ENCODE measurements around the gene VTI1A. TPM values are rescaled to one million over a fixed set of nuclear protein-coding genes. Genes with fewer than 3 reads are reported as not detected.

Gene VTI1A
- total and polyA plus RNA-seq, 2 of the 4 experiments (the other 2 are of a cell fraction), result 9.7 to 24.9 TPM

DNA sequence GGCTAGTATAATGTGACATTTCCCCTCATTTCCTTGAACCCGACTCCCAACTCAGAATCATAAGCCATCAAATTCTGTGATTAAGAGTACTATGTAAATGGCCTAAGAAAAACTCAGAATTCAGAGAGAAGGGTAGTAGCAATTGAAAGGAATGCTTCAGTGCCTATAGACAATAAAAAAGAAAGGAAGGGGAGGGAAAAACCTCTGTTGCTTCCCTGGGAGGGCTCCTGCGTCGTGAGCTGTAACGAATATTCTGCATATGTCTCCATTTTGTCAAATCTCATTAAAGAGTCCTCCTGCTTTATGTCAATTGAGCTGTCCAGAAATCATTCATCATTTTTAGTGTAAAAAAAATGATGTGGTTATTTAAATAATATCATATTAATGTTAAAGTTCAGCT, 223.0 kb downstream of the VTI1A start:
- DNase-seq, result no peak
- TF ChIP-seq POLR2A (IDR thresholded peaks at IDR 0.05; ENCODE audit: low read depth, low read length) (no peak), SMC3 (IDR thresholded peaks at IDR 0.05; ENCODE audit: low read depth, low read length) (no peak), MAZ (IDR thresholded peaks at IDR 0.05; ENCODE audit: borderline replicate concordance, low read depth, low read length) (no peak), MAFK (IDR thresholded peaks at IDR 0.05; ENCODE audit: low read depth, low read length) (no peak), MXI1 (IDR thresholded peaks at IDR 0.05; ENCODE audit: borderline replicate concordance, low read depth, low read length) (no peak), BHLHE40 (IDR thresholded peaks at IDR 0.05; ENCODE audit: low read depth, low read length) (no peak)
- Histone ChIP-seq H2BK5ac (ENCODE audit: low read depth, low read length, poor library complexity, severe bottlenecking) (no peak overlapping the region), H3K4me1 (ENCODE audit: control insufficient read depth, insufficient read depth, low read length) (peaks cover 2% of the 10 kb centered on the region; the same call in 1 of the 2 replicates), H3K56ac (ENCODE audit: extremely low read depth, insufficient read depth, low read length) (no peak overlapping the region), H4K20me1 (ENCODE audit: insufficient read depth, low read length) (no peaks in the 10 kb centered on the region), H3K9me1 (ENCODE audit: insufficient read depth, low read length) (0 out of 2 replicates have a peak, but pooled peaks cover 3% of the 10 kb centered on the region), H2BK120ac (ENCODE audit: low read depth, low read length) (no peak overlapping the region), H2BK20ac (ENCODE audit: low read depth, low read length) (no peak overlapping the region), H4K91ac (ENCODE audit: insufficient read depth, low read depth, low read length) (no peak overlapping the region), H2AK5ac (ENCODE audit: low read depth, low read length) (no peak overlapping the region), H2AFZ (replicated peaks; ENCODE audit: low read length, poor library complexity) (no peak overlapping the region), H3K9ac (ENCODE audit: low read depth, low read length) (no peak overlapping the region), H3K36me3 (ENCODE audit: control insufficient read depth, insufficient read depth, low read length) (no peaks in the 10 kb centered on the region), H3K23ac (ENCODE audit: low read depth, low read length) (no peak overlapping the region), H3K9me3 (ENCODE audit: control insufficient read depth, insufficient read depth, low read length) (no peaks in the 10 kb centered on the region), H2BK15ac (ENCODE audit: low read depth, low read length) (no peak overlapping the region), H3K4ac (ENCODE audit: low read depth, low read length) (no peak overlapping the region), H3K27ac (ENCODE audit: insufficient read depth, low read length) (no peak overlapping the region), H3K14ac (replicated peaks; ENCODE audit: low read depth, low read length) (no peak overlapping the region), H3K4me2 (ENCODE audit: low read depth, low read length) (no peak overlapping the region), H4K8ac (ENCODE audit: low read depth in 2 of 2, low read length in 2 of 2) (no peak overlapping the region), H3K18ac (ENCODE audit: low read depth, low read length) (no peak overlapping the region), H2AK9ac (replicated peaks; ENCODE audit: low read depth, low read length, poor library complexity) (no peak overlapping the region), H4K5ac (ENCODE audit: low read depth, low read length) (no peak overlapping the region), H3K27me3 (ENCODE audit: control insufficient read depth, insufficient read depth, low read length) (no peaks in the 10 kb centered on the region), H3K4me3 (ENCODE audit: insufficient read depth, low read depth, low read length) (no peak overlapping the region), H3K79me1 (ENCODE audit: low read depth in 1 of 2, low read length in 2 of 2) (no peaks in the 10 kb centered on the region)
- intact Hi-C loops (cut with micrococcal nuclease) (no loop called here), dilution Hi-C loops (cut with HindIII; ENCODE audit: low sequenced_read_pairs, unreplicated experiment) (no loop called here), in situ Hi-C loops (cut with MboI; ENCODE audit: low sequenced_read_pairs) (no loop called here)
- POLR2A ChIA-PET (ENCODE audit: unreplicated experiment), result no interaction called here
- no TSS peak for BruUV-seq (replicated peaks)
- ATAC-seq (ENCODE audit: low read depth), result no peak
- CTCF ChIA-PET, result interaction anchor here (1.2 kb wide), 1 partner anchor 20 kb away, joined by 3 read pairs; no protein-coding TSS in a partner anchor
- no CpG with 5 or more reads among the region's 4 CpGs for WGBS, 2 experiments (ENCODE audit: extremely low coverage in 2 of 2, insufficient read length in 1 of 2)

Measured in IMR-90 (cell line).